HG03520 (cell line): ENCODE measurements around the gene CRYBA2.

Experiments
- ATAC-seq: cut with Tn5 transposase; IDR thresholded peaks from one replicate; pipeline ENCODE4 v1.9.1; 2021; ENCODE audit warnings: mild to moderate bottlenecking, moderate library complexity; ENCODE audit not compliant: unreplicated experiment

The CRYBA2 gene

GRCh38 chr2:218993345-218994315, at the start of gene CRYBA2:
Gene CRYBA2, minus strand, starts transcription at chr2:218993422. Its CDS starts 246 bp downstream, at chr2:218993176.
- ATAC-seq, result no peak

DNA sequence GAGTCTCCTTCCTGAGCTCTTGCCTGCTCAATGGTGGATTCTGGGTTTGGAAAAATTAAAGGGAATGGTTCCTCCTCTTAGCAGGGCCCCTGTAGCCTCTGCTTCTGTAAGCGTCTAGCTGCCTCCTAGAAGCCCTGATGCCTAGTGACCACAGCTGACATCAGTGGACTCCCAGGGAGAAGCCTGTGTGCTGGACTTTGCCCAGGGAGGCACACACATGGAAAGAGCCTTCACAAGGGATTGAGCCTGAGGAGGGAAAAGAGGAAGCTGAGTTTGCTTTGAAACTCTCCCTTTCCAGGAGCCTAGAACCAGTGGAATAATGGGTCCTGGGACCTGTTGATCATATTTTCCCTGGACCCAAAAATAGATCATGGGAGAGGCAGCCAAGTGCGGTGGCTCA, 49.5 kb upstream of the CRYBA2 start:
- no peak for ATAC-seq

GRCh38 chr2:219042157-219042556, 48.9 kb upstream of the CRYBA2 start:
- ATAC-seq, result no peak

- no peak for ATAC-seq
Measured at GRCh38 chr2:219041252-219041651, 48.0 kb upstream of the CRYBA2 start, which contains the start of gene CFAP65. Gene CFAP65, minus strand, starts transcription at chr2:219041516. Its CDS starts 2,468 bp downstream, at chr2:219039048.

DNA sequence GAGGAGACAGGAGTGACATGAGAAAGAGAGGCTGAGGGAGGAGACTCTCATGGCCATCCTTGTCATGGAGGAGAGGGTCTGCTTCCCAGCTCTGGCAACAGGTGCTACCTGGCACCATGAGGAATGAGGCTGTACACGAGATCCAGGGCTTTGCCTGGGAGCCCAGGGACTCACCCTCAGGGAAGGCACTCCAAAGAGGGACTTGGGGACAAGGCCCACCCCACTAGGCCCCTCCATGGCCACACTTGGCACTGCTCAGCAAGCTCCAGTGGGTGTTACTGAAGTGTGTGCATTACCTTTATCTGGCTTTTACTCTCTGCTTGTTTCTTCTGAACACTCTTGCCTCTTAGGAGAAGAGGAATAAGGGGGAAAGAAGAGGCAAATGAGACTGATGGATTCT, 45.4 kb upstream of the CRYBA2 start:
- no peak for ATAC-seq

- ATAC-seq, result no peak
Measured at GRCh38 chr2:219037783-219038499, 44.7 kb upstream of the CRYBA2 start.

GRCh38 chr2:219035942-219036341, 42.7 kb upstream of the CRYBA2 start:
- no peak for ATAC-seq

DNA sequence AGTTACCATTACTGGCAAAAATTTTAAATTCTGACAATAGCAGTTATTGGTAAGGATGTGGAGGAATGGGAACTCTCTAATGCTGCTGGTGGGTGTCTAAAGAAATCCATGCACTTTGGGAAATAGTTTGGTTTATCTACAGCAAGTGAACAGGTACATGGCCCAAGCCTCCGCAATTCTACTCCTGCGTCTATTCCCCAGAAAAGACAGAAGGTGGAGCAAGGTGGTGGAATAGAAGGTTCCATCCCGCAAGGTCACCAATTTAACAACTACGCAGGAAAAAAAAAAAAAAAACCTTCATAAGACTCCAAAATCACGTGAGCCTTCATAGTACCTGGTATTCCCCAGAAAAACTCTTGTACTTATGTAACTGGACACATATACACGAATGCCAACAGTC, 41.6 kb upstream of the CRYBA2 start:
- ATAC-seq, result no peak

DNA sequence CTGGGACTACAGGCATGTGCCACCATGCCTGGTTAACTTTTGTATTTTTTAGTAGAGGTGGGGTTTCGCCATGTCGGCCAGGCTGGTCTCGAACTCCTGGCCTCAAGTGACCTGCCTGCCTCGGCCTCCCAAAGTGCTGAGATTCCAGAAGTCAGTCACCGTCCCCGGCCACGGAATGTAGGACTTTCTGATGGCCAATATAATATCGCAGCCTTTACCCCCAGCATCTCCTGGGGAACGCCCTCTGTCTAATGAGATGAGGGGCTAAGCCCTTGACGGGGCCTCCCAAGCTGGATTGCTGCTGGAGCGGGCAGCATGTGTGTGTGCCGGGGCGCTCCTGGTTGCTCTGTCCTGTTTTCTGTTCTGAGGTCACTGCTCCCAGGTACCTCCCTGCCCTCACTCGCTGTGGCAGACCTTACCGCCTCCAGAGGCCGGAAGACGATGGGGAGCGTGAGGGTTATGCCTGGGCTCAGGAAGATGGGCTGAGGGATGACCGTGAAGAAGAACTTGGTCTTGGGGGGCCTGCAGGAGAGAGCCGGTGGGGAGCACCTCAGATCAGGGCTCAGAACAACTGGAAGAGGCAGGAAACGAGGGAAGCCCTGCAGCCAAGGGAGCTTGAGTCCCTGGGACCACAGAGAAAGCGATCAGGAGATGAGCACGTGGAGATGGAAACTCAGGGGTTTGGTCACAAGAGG, 39.0 kb upstream of the CRYBA2 start:
- no peak for ATAC-seq

- no peak for ATAC-seq
Measured at GRCh38 chr2:219031005-219031738, 38.0 kb upstream of the CRYBA2 start.

- ATAC-seq, result no peak
Measured at GRCh38 chr2:219030177-219030940, 37.1 kb upstream of the CRYBA2 start.

DNA sequence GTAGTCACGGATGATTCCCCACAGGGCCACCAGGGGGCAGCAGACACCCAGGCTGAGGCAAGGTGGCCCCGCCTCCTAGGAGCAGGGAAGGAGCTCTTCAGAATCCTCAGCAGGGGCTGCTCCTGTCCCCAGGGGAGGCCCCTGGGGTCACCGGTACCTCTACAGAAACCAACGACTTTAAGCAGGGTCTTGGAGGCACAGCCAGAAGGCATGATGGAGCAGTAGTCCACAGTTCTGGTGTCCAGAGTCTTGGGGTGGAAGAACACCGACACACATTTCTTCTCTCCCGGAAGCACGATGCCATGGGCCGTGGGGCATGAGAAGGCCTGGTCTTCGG, 36.6 kb upstream of the CRYBA2 start:
- ATAC-seq, result peak; percentile 88

- peak; percentile 17 for ATAC-seq
Measured at GRCh38 chr2:219028996-219029828, 36.0 kb upstream of the CRYBA2 start.

DNA sequence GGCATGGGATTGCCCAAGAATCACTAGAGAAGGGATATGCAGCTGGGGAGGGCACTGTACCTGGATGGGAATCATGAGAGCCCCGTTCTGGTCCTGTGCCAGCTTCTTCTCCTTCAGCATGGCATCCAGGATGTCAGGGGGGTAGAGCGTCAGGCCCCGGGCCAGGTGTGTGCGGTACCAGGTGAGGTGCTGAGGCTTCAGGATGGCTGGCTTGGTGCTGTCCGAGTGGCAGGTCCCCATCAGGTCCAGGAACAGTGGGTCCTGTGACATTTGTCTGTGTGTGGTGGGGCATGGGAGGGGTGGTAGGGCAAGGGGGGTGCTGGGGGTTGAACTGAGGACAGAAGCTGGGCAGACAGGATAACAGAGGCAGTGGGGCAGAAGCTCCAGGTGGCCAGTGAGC, 34.9 kb upstream of the CRYBA2 start:
- no peak for ATAC-seq

DNA sequence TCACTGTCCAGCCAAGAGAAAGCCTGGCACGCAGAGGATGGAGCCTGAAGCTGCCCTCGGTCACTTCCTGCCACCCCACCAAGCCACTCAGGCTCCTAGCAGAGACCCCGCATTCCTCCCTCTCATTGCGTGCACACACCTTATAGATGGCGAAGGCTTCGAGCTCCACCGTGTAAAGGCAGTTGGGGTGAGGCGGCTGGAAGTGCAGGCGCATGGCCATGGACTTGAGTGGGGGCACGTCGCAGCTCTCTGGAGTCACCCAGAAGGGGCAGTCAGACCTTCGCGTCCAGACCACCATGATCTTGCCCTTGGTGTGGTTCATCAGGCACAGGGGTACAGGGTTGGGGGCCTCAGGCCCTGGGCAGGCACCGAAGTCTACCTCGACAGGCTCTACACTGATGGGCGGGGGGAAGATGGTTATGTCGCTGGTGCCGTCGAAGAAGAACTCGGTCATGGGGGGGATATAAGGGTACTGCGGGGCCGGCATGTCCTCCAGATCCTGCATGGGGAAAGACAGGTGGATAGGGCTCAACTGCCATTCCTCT, 34.4 kb upstream of the CRYBA2 start:
- no peak for ATAC-seq

GRCh38 chr2:219026946-219027345, 33.7 kb upstream of the CRYBA2 start:
- no peak for ATAC-seq

DNA sequence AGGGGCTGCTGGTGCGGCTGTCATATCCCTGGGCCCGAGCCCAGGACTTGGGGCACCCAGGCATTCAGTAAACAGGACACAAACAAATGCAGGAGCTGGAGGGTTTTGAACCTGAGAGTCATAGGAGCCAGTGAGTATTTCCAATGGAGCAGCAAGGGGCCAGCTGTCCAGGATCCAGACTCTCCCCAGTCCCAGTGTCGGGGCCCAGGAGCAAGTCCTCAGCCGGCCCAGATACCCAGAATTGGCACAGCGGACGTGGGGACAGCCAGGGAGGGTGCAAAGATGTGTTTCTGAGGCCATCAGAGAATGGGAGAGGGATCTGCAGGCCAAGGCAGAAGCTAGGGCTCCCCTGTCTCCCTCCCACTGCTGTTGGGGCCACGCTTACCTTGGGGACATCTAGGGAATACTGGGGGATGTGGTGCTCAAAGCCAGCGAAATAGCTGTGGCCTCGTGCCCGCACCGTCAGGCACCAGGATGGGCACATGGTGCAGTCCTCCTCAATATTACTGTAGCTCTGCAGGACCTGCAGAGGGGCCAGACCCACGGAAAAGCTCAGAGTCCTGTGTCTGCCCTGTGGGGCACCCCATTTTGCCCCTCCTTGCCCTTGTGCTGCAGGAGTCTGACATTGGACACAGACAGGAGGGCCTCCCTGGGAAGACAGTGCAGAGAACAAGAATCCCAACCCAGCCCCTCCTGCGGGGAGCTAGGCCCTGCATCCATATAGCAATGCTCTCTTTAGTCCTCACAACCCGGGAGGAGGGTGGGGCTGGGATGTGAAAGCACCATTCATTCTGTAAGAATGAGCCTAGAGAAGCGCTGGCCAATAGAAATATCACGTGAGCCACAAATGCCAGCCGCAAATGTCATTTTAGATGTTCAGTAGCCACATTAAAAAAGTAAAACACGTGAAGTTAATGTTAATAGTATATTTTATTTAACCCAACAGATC, 32.7 kb upstream of the CRYBA2 start:
- ATAC-seq, result no peak

GRCh38 chr2:219024059-219024458, 30.8 kb upstream of the CRYBA2 start:
- ATAC-seq, result no peak
